GM12878 (cell line): ENCODE results near the gene SMG6. TPM values are rescaled to one million over a fixed set of nuclear protein-coding genes. Genes with fewer than 3 reads are reported as not detected.

Experiments
- ATAC-seq: fragments of 200-7000 bp; cut with Tn5 transposase; 3 replicates; pipeline ENCODE4 v1.9.1; 2020; ENCODE audit warnings: mild to moderate bottlenecking, moderate library complexity
- BruUV-seq: library from RNA; stranded (reverse); fragments of 400-500 nt; replicated peaks from 2 replicates; lab custom pipeline; 2021; lab: Mats Ljungman, UMichigan
- CTCF ChIA-PET: fragments of 300-600 bp; sonication (Branson Sonifier 250); formaldehyde crosslinking; extraction: SDS; loops from one replicate; lab custom pipeline; 2021; ENCODE audit warnings: inconsistent platforms; lab: Yijun Ruan, JAX
- POLR2A ChIA-PET: fragments of 350-600 bp; formaldehyde crosslinking; extraction: SDS; loops from one replicate; lab custom pipeline; 2021; ENCODE audit warnings: inconsistent platforms; lab: Charles Lee
- RAD21 ChIA-PET: fragments of 300-600 bp; sonication (Branson Sonifier 250); formaldehyde crosslinking; loops from one replicate; lab custom pipeline; 2023; ENCODE audit warnings: antibody characterized with exemption; ENCODE audit not compliant: unreplicated experiment; lab: Charles Lee
- SMC1A ChIA-PET: fragments of 300-600 bp; sonication (Branson Sonifier 250); formaldehyde crosslinking; loops from one replicate; lab custom pipeline; 2023; ENCODE audit not compliant: unreplicated experiment, uncharacterized antibody; lab: Charles Lee
- DNase-seq: peaks from one replicate; pipeline ENCODE4 v3.0.0-alpha.2; 2011; ENCODE audit warnings: low read depth, low spot score
- FAIRE-seq: peaks from 3 replicates; lab custom pipeline; 2011; peaks lifted over from hg19 to GRCh38; lab: Jason Lieb, UNC
- H2AFZ ChIP-seq: 2 replicates; pipeline ENCODE4 v1.6.0; 2011; ENCODE audit warnings: low read depth, low read length, control low read depth; ENCODE audit not compliant: control insufficient read depth
- H3K27ac ChIP-seq: 2 replicates; pipeline ENCODE4 v1.5.1; 2011; ENCODE audit warnings: control low read depth; ENCODE audit not compliant: control insufficient read depth, insufficient read depth
- H3K27me3 ChIP-seq, 2 experiments: replicated peaks in 1 of 2; 2 replicates each; pipeline versions ENCODE4 v1.6.0 to v1.6.1; 2011; ENCODE audit warnings: low read length in 1 of 2; ENCODE audit not compliant: control insufficient read depth in 2 of 2, insufficient read depth in 2 of 2
- H3K36me3 ChIP-seq, 2 experiments: 2 replicates each; pipeline ENCODE4 v1.5.1; 2011; ENCODE audit warnings: low read length in 1 of 2; ENCODE audit not compliant: control insufficient read depth in 2 of 2, insufficient read depth in 2 of 2
- H3K4me1 ChIP-seq: 2 replicates; pipeline ENCODE4 v1.6.1; 2011; ENCODE audit warnings: mild to moderate bottlenecking, low read length, moderate library complexity, mixed read lengths; ENCODE audit not compliant: control insufficient read depth, insufficient read depth
- H3K4me2 ChIP-seq: 2 replicates; pipeline ENCODE4 v1.6.0; 2011; ENCODE audit warnings: control low read depth; ENCODE audit not compliant: control insufficient read depth, insufficient read depth
- H3K4me3 ChIP-seq: fragments of 200-600 bp; sonication (generic); 2 replicates; pipeline ENCODE4 v1.5.1; 2016
- H3K79me2 ChIP-seq: 2 replicates; pipeline ENCODE4 v1.6.0; 2011; ENCODE audit warnings: low read length; ENCODE audit not compliant: control insufficient read depth, insufficient read depth
- H3K9ac ChIP-seq: 2 replicates; pipeline ENCODE4 v1.8.0; 2011; ENCODE audit warnings: low read length, control low read depth, mixed read lengths; ENCODE audit not compliant: control insufficient read depth, insufficient read depth
- H3K9me3 ChIP-seq: replicated peaks from 3 replicates; pipeline ENCODE4 v1.5.1; 2011; ENCODE audit warnings: mild to moderate bottlenecking, low read length; ENCODE audit not compliant: control insufficient read depth, insufficient read depth
- H4K20me1 ChIP-seq: 2 replicates; pipeline ENCODE4 v1.6.0; 2011; ENCODE audit not compliant: control insufficient read depth, insufficient read depth
- CREB1 ChIP-seq: IDR thresholded peaks from 2 replicates; pipeline ENCODE4 v1.6.1; 2012; ENCODE audit warnings: low read depth, mild to moderate bottlenecking, inconsistent platforms
- IRF4 ChIP-seq: IDR thresholded peaks from 2 replicates; pipeline ENCODE4 v1.6.1; 2011; ENCODE audit warnings: low read depth, low read length
- PAX5 ChIP-seq: IDR thresholded peaks from 2 replicates; pipeline ENCODE4 v1.6.1; 2011; ENCODE audit warnings: low read depth, low read length, borderline replicate concordance
- POLR2AphosphoS5 ChIP-seq: IDR thresholded peaks from 2 replicates; pipeline ENCODE4 v1.6.1; 2011; ENCODE audit warnings: mild to moderate bottlenecking, low read length, inconsistent platforms
- RAD21 ChIP-seq: IDR thresholded peaks from 2 replicates; pipeline ENCODE4 v1.6.1; 2011; ENCODE audit warnings: mild to moderate bottlenecking, low read depth, low read length, moderate library complexity; ENCODE audit not compliant: insufficient read depth
- RUNX3 ChIP-seq: IDR thresholded peaks from 2 replicates; pipeline ENCODE4 v1.6.1; 2012; ENCODE audit warnings: low read length, inconsistent platforms
- SPI1 ChIP-seq: IDR thresholded peaks from 2 replicates; pipeline ENCODE4 v1.6.1; 2011; ENCODE audit warnings: low read depth, mild to moderate bottlenecking, low read length, moderate library complexity, borderline replicate concordance; ENCODE audit not compliant: insufficient read depth
- SRF ChIP-seq, 2 experiments: IDR thresholded peaks; 2 replicates each; pipeline ENCODE4 v1.6.1; 2011; ENCODE audit warnings: low read depth in 2 of 2, low read length in 2 of 2, mild to moderate bottlenecking in 1 of 2, moderate library complexity in 1 of 2
- TAF1 ChIP-seq: IDR thresholded peaks from 2 replicates; pipeline ENCODE4 v1.6.1; 2011; ENCODE audit warnings: mild to moderate bottlenecking, low read depth, low read length, borderline replicate concordance
- WGBS: methylation state at CpG from one replicate; pipeline ENCODE4 v1.1.6; 2016; ENCODE audit warnings: low lambda C conversion rate; ENCODE audit not compliant: insufficient replicate concordance, insufficient coverage; ENCODE audit errors: missing lambda C conversion rate; 5-methylcytosine and 5-hydroxymethylcytosine counted together
- in situ Hi-C: fragments of 300-500 bp; cut with MboI; formaldehyde crosslinking; loops from 9 replicates; pipeline ENCODE4 v1.14.3; 2018; ENCODE audit warnings: mixed read lengths
- intact Hi-C: fragments of 100-400 bp; cut with micrococcal nuclease; formaldehyde crosslinking; loops from one replicate; pipeline ENCODE4 v1.14.2; 2022; ENCODE audit not compliant: unreplicated experiment
- polyA plus RNA-seq, 11 experiments: library from polyadenylated mRNA; depleted of rRNA in 4 of 11; unstranded in 6 of 11; stranded (reverse) in 5 of 11; fragments of >200 nt; fragmentation: Nextera tagmentation in 4 of 11; fragmentation: Illumina TruSeq in 1 of 11; extraction: Ambion mirVana in 4 of 11; extraction: Trizol in 1 of 11; gene quantifications; 1 replicate in 1 of 11; 2 replicates in 10 of 11; pipeline versions ENCODE4 v1.2.1 to v1.2.3, GENCODE V29; 2011 to 2016; ENCODE audit warnings: inconsistent platforms in 2 of 11, missing spikeins in 2 of 11, low read depth in 1 of 11
- total RNA-seq, 4 experiments: library from RNA; depleted of rRNA in 3 of 4; stranded (reverse); fragments of >200 nt in 3 of 4; fragmentation: Illumina TruSeq in 1 of 4; extraction: Trizol in 1 of 4; gene quantifications; 2 replicates each; pipeline versions ENCODE4 v1.2.1 to v1.2.3, GENCODE V29; 2013 to 2021
- TF ChIP-seq, protein P1 (sequence below): fragments of 450-650 bp; IDR thresholded peaks from 2 replicates; pipeline ENCODE4 v1.6.1; 2017; ENCODE audit warnings: mild to moderate bottlenecking
- TF ChIP-seq, protein P2 (sequence below): fragments of 450-650 bp; IDR thresholded peaks from 2 replicates; pipeline ENCODE4 v1.6.1; 2018; ENCODE audit warnings: mild to moderate bottlenecking, low read depth, moderate library complexity; ENCODE audit not compliant: partially characterized antibody

Gene SMG6
- total and polyA plus RNA-seq, 10 of the 15 experiments (the other 5 are each of a cell fraction or from before 2014, with no cell fraction given), result 0.58 to 28.7 (median 15.7) TPM

DNA sequence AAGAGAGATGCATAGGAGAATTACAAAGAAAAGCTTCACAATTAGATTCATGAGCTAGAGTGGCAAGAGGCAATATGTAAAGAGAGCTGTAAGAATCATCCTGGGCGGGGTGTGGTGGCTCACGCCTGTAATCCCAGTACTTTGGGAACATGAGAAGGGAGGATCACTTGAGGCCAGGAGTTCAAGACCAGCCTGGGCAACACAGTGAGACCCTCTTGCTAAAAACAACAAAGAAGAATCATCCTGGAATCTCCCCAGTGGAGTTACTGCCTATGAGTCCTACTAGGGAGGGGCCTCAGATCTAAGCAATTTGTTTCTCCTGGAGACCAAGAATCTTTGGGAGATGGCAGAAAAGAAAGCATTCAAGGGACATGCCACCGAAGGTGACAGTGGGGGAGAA lies 129.6 kb downstream of the SMG6 start:
- Histone ChIP-seq H3K4me2 (no peak overlapping the region), H3K36me3 (peaks cover 24 to 27% of the 10 kb centered on the region in 2 experiments), H2AFZ (no peak overlapping the region), H3K4me3 (no peak overlapping the region), H4K20me1 (no peaks in the 10 kb centered on the region), H3K9ac (no peak overlapping the region), H3K27me3 (no peaks in the 10 kb centered on the region), H3K4me1 (peaks cover 2% of the 10 kb centered on the region; the same call in 1 of the 2 replicates), H3K79me2 (no peaks in the 10 kb centered on the region), H3K27ac (no peak overlapping the region), H3K9me3 (no peaks in the 10 kb centered on the region)
- intact Hi-C loops, result no loop called here
- ChIA-PET CTCF (interaction anchor here (0.6 to 1.4 kb wide), 2 partner anchors 71 to 111 kb away, joined by 3 to 7 read pairs; no protein-coding TSS in a partner anchor), SMC1A (interaction anchor here (1.0 to 1.6 kb wide), 2 partner anchors 36 to 71 kb away, joined by 3 to 4 read pairs; no protein-coding TSS in a partner anchor), RAD21 (interaction anchor here (2.4 kb wide), 1 partner anchor 71 kb away, joined by 7 read pairs; no protein-coding TSS in a partner anchor), POLR2A (no interaction called here)
- WGBS, result 100% methylated on average over 3 of the region's 3 CpGs
- no peak for FAIRE-seq
- TF ChIP-seq, protein P1, sequence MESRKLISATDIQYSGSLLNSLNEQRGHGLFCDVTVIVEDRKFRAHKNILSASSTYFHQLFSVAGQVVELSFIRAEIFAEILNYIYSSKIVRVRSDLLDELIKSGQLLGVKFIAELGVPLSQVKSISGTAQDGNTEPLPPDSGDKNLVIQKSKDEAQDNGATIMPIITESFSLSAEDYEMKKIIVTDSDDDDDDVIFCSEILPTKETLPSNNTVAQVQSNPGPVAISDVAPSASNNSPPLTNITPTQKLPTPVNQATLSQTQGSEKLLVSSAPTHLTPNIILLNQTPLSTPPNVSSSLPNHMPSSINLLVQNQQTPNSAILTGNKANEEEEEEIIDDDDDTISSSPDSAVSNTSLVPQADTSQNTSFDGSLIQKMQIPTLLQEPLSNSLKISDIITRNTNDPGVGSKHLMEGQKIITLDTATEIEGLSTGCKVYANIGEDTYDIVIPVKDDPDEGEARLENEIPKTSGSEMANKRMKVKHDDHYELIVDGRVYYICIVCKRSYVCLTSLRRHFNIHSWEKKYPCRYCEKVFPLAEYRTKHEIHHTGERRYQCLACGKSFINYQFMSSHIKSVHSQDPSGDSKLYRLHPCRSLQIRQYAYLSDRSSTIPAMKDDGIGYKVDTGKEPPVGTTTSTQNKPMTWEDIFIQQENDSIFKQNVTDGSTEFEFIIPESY, result no peak
- TF ChIP-seq IRF4 (no peak), SPI1 (no peak), RUNX3 (no peak), TAF1 (no peak), POLR2AphosphoS5 (no peak), RAD21 (no peak), PAX5 (no peak), SRF (IDR thresholded peaks at IDR 0.05; ENCODE audit: low read depth in 2 of 2, low read length in 2 of 2) (no peak), CREB1 (no peak)
- TF ChIP-seq, protein P2, sequence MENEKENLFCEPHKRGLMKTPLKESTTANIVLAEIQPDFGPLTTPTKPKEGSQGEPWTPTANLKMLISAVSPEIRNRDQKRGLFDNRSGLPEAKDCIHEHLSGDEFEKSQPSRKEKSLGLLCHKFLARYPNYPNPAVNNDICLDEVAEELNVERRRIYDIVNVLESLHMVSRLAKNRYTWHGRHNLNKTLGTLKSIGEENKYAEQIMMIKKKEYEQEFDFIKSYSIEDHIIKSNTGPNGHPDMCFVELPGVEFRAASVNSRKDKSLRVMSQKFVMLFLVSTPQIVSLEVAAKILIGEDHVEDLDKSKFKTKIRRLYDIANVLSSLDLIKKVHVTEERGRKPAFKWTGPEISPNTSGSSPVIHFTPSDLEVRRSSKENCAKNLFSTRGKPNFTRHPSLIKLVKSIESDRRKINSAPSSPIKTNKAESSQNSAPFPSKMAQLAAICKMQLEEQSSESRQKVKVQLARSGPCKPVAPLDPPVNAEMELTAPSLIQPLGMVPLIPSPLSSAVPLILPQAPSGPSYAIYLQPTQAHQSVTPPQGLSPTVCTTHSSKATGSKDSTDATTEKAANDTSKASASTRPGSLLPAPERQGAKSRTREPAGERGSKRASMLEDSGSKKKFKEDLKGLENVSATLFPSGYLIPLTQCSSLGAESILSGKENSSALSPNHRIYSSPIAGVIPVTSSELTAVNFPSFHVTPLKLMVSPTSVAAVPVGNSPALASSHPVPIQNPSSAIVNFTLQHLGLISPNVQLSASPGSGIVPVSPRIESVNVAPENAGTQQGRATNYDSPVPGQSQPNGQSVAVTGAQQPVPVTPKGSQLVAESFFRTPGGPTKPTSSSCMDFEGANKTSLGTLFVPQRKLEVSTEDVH, result no peak
- DNase-seq, result no peak
- no TSS peak for BruUV-seq
- in situ Hi-C loops, result no loop called here
- ATAC-seq, result no peak
